C4-2B (cell line): ENCODE results near the gene BMPR1B.

Experiments
- H3K27ac ChIP-seq: fragments of 450-650 bp; 2 replicates; pipeline ENCODE4 v1.5.1; 2017
- ZFX ChIP-seq: fragments of 450-650 bp; IDR thresholded peaks from 2 replicates; pipeline ENCODE4 v1.6.1; 2017
- TF ChIP-seq, protein P1 (sequence below): fragments of 450-650 bp; conservative IDR thresholded peaks from 2 replicates; pipeline ENCODE4 v1.5.1; 2017; ENCODE audit warnings: mild to moderate bottlenecking

Gene BMPR1B

DNA sequence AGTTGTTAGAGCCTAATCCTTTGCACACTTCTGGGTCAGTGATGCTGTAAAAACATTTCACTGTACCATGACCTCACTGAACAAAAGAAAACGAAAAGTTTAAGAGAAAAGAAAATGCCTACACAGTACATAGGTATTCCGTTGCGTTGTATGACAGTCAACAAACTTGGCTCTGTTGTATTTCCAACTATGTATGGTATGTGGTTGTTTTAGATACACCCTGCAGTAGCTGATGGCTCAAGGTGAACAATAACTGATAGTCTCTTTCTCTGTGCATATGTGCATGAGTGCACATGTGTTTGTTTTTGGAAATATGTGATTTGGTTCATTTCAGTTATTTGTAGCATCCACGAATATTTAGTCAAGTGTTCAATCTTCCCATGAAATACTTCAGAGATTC is 176.0 kb downstream of the BMPR1B start:
- H3K27ac ChIP-seq: no peak overlapping the region
- no peak for TF ChIP-seq ZFX
- TF ChIP-seq, protein P1, sequence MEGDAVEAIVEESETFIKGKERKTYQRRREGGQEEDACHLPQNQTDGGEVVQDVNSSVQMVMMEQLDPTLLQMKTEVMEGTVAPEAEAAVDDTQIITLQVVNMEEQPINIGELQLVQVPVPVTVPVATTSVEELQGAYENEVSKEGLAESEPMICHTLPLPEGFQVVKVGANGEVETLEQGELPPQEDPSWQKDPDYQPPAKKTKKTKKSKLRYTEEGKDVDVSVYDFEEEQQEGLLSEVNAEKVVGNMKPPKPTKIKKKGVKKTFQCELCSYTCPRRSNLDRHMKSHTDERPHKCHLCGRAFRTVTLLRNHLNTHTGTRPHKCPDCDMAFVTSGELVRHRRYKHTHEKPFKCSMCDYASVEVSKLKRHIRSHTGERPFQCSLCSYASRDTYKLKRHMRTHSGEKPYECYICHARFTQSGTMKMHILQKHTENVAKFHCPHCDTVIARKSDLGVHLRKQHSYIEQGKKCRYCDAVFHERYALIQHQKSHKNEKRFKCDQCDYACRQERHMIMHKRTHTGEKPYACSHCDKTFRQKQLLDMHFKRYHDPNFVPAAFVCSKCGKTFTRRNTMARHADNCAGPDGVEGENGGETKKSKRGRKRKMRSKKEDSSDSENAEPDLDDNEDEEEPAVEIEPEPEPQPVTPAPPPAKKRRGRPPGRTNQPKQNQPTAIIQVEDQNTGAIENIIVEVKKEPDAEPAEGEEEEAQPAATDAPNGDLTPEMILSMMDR: no peak

DNA sequence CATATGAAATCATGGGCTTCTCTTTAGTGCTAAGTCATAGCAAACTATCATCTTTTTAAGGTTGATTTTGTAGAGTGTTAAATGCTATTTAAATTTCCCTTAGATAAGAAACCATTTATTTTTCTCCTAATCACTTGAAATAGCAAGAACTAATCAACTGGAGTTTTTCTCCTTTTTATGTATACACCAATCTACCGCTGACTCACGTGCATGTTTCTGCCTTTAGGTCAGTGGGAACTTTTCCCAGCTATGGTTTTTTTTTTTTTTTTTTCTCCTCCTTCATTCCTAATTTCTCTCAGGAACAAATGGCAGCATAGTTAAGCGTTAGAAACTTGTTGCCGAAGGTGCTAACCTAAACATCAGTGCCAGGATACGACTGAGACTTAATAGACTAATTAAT is 176.4 kb downstream of the BMPR1B start:
- H3K27ac ChIP-seq: no peak overlapping the region
- no peak for TF ChIP-seq ZFX
- TF ChIP-seq, protein P1: no peak

GRCh38 chr4:94934864-94935263 is 177.1 kb downstream of the BMPR1B start:
- no peak overlapping the region for H3K27ac ChIP-seq
- no peak for TF ChIP-seq ZFX
- TF ChIP-seq, protein P1: no peak

DNA sequence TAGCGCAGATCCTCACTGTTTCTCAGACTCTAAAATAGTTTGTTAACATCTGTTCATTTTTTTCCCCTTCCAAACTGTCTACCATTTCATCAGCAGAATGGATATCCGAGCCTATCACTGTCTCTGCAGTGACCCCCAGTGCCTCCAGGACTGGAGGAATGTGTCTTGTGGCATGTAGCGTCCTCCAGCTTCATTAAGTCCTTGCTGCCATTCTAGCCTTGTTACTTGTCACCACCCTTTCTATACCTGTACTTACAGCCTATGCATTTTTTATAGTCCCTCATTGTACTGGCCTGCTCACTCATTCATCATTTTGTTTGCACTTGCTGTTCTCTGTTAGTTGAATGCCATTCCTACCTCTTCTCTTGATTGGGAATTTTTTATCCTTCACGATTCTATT is 179.1 kb downstream of the BMPR1B start:
- no peak for TF ChIP-seq ZFX
- TF ChIP-seq, protein P1: no peak
- H3K27ac ChIP-seq: no peak overlapping the region

GRCh38 chr4:94939791-94940519 is 182.2 kb downstream of the BMPR1B start:
- no peak for TF ChIP-seq ZFX
- no peak overlapping the region for H3K27ac ChIP-seq

GRCh38 chr4:94940520-94940908 is 182.8 kb downstream of the BMPR1B start:
- TF ChIP-seq, protein P1: no peak
- no peak overlapping the region for H3K27ac ChIP-seq

- no peak overlapping the region for H3K27ac ChIP-seq
- no peak for TF ChIP-seq ZFX
- TF ChIP-seq, protein P1: no peak
Measured at GRCh38 chr4:94941706-94942105, 184.0 kb downstream of the BMPR1B start.

GRCh38 chr4:94944726-94945125 is 187.0 kb downstream of the BMPR1B start:
- no peak overlapping the region for H3K27ac ChIP-seq
- no peak for TF ChIP-seq ZFX
- TF ChIP-seq, protein P1: no peak
